Caco-2 (cell line): ENCODE measurements around the gene NOP16. TPM values are rescaled to one million over a fixed set of nuclear protein-coding genes. Genes with fewer than 3 reads are reported as not detected.

Experiments
- BruUV-seq: library from RNA; stranded (reverse); fragments of 400-500 nt; replicated peaks from 2 replicates; lab custom pipeline; 2021; lab: Mats Ljungman, UMichigan
- CTCF ChIA-PET: fragments of 300-600 bp; sonication (Branson Sonifier 250); formaldehyde crosslinking; loops from one replicate; lab custom pipeline; 2022; ENCODE audit warnings: antibody characterized with exemption; lab: Charles Lee
- POLR2A ChIA-PET: fragments of 300-600 bp; sonication (Branson Sonifier 250); formaldehyde crosslinking; loops from one replicate; lab custom pipeline; 2022; ENCODE audit warnings: antibody characterized with exemption; lab: Charles Lee
- DNase-seq, 2 experiments: peaks; one replicate each; pipeline versions ENCODE4 v3.0.0 to v3.0.0-alpha.2; 2020 to 2022
- H3K27me3 ChIP-seq: replicated peaks from 2 replicates; pipeline ENCODE4 v1.6.0; 2011; ENCODE audit warnings: low read length; ENCODE audit not compliant: control insufficient read depth, insufficient read depth
- H3K36me3 ChIP-seq: 2 replicates; pipeline ENCODE4 v1.5.1; 2011; ENCODE audit warnings: low read length; ENCODE audit not compliant: control insufficient read depth, insufficient read depth
- H3K4me1 ChIP-seq: fragments of 250-450 bp; sonication (Bioruptor Pico); 2 replicates; pipeline ENCODE4 v1.5.1; 2020; ENCODE audit warnings: mild to moderate bottlenecking
- H3K4me3 ChIP-seq: 2 replicates; pipeline ENCODE4 v1.5.1; 2011; ENCODE audit warnings: low read depth, mild to moderate bottlenecking, control low read depth, low read length
- H3K9me3 ChIP-seq: fragments of 250-450 bp; sonication (Bioruptor Pico); 2 replicates; pipeline ENCODE4 v1.5.1; 2020; ENCODE audit warnings: mild to moderate bottlenecking, moderate library complexity
- H3K27ac Mint-ChIP-seq: one replicate; pipeline ENCODE4 v1.8.0; 2022; ENCODE audit warnings: mixed read lengths; ENCODE audit not compliant: unreplicated experiment
- H3K27me3 Mint-ChIP-seq: one replicate; pipeline ENCODE4 v1.8.0; 2022; ENCODE audit warnings: mixed read lengths; ENCODE audit not compliant: insufficient read depth, unreplicated experiment
- H3K36me3 Mint-ChIP-seq: one replicate; pipeline ENCODE4 v1.8.0; 2022; ENCODE audit warnings: mild to moderate bottlenecking, mixed read lengths; ENCODE audit not compliant: insufficient read depth, unreplicated experiment
- H3K4me1 Mint-ChIP-seq: one replicate; pipeline ENCODE4 v1.8.0; 2022; ENCODE audit warnings: low read depth, mixed read lengths; ENCODE audit not compliant: unreplicated experiment
- H3K4me3 Mint-ChIP-seq: one replicate; pipeline ENCODE4 v1.8.0; 2022; ENCODE audit warnings: mild to moderate bottlenecking, moderate library complexity, mixed read lengths; ENCODE audit not compliant: unreplicated experiment
- H3K9me3 Mint-ChIP-seq: one replicate; pipeline ENCODE4 v1.8.0; 2022; ENCODE audit warnings: mixed read lengths; ENCODE audit not compliant: unreplicated experiment
- intact Hi-C: fragments of 100-400 bp; cut with micrococcal nuclease; formaldehyde crosslinking; loops from one replicate; pipeline ENCODE4 v1.10.0; 2022; ENCODE audit not compliant: unreplicated experiment
- total RNA-seq: library from RNA; stranded (reverse); gene quantifications from 2 replicates; pipeline ENCODE4 v1.2.3, GENCODE V29; 2022
- TF ChIP-seq, protein P1 (sequence below), 2 experiments: fragments of 200-600 bp in 1 of 2; IDR thresholded peaks; 1 replicate in 1 of 2; 2 replicates in 1 of 2; pipeline versions ENCODE4 v1.5.1 to v1.8.0; 2011 to 2022; ENCODE audit warnings: antibody characterized with exemption in 1 of 2, control low read depth in 1 of 2, inconsistent platforms in 1 of 2, low read depth in 1 of 2, low read length in 1 of 2, mild to moderate bottlenecking in 1 of 2, moderate library complexity in 1 of 2; ENCODE audit not compliant: insufficient read depth in 1 of 2, severe bottlenecking in 1 of 2, unreplicated experiment in 1 of 2

Gene NOP16
- total RNA-seq, 1 experiment from 2014 or later, result 48.0 TPM

- no peaks in the 10 kb centered on the region for H3K4me1 ChIP-seq
- intact Hi-C loops, result no loop called here
- Mint-ChIP-seq H3K9me3 (no peaks in the 10 kb centered on the region), H3K4me3 (no peak overlapping the region), H3K27ac (no peak overlapping the region), H3K27me3 (no peaks in the 10 kb centered on the region), H3K4me1 (no peaks in the 10 kb centered on the region), H3K36me3 (peaks cover 37% of the 10 kb centered on the region)
- no TSS peak for BruUV-seq
- H3K4me3 ChIP-seq, result no peak overlapping the region
- DNase-seq, result no peak
- no peaks in the 10 kb centered on the region for H3K9me3 ChIP-seq
- CTCF ChIA-PET, result no interaction called here
- TF ChIP-seq, protein P1, sequence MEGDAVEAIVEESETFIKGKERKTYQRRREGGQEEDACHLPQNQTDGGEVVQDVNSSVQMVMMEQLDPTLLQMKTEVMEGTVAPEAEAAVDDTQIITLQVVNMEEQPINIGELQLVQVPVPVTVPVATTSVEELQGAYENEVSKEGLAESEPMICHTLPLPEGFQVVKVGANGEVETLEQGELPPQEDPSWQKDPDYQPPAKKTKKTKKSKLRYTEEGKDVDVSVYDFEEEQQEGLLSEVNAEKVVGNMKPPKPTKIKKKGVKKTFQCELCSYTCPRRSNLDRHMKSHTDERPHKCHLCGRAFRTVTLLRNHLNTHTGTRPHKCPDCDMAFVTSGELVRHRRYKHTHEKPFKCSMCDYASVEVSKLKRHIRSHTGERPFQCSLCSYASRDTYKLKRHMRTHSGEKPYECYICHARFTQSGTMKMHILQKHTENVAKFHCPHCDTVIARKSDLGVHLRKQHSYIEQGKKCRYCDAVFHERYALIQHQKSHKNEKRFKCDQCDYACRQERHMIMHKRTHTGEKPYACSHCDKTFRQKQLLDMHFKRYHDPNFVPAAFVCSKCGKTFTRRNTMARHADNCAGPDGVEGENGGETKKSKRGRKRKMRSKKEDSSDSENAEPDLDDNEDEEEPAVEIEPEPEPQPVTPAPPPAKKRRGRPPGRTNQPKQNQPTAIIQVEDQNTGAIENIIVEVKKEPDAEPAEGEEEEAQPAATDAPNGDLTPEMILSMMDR (IDR thresholded peaks at IDR 0.05; ENCODE audit: insufficient read depth in 1 of 2, low read depth in 1 of 2, low read length in 1 of 2, severe bottlenecking in 1 of 2, unreplicated experiment in 1 of 2), result no peak
- no peaks in the 10 kb centered on the region; the same call in 1 of the 2 replicates for H3K36me3 ChIP-seq
- POLR2A ChIA-PET, result no interaction called here
- H3K27me3 ChIP-seq, result no peaks in the 10 kb centered on the region
Observed at GRCh38 chr5:176392526-176392925, 4.1 kb upstream of the NOP16 start.

DNA sequence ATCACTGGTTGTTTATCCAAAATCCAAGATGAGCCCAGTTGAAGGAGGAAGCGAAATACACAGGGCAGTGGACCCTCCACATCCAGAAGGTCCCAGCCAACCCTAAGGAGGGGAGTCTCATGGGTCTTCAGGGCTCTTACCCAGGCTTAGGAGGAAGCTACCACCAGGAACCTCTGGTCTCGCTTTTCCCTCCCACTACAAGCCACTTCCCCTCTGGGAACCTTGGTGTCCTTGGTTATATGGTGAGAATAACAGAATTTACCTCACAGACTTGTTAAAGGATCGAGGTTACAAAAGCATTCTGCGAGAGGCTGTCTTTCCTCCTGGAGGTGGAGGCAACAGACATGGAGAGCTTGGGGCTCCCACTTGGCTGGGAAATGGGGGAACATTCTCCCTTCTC lies 3.6 kb upstream of the NOP16 start:
- Mint-ChIP-seq H3K9me3 (no peaks in the 10 kb centered on the region), H3K4me1 (no peaks in the 10 kb centered on the region), H3K27ac (no peak overlapping the region), H3K27me3 (no peaks in the 10 kb centered on the region), H3K4me3 (no peak overlapping the region), H3K36me3 (peaks cover 42% of the 10 kb centered on the region)
- H3K36me3 ChIP-seq, result no peaks in the 10 kb centered on the region; the same call in 1 of the 2 replicates
- CTCF ChIA-PET, result no interaction called here
- intact Hi-C loops, result no loop called here
- H3K4me1 ChIP-seq, result peaks cover 4% of the 10 kb centered on the region; the same call in 1 of the 2 replicates
- H3K9me3 ChIP-seq, result no peaks in the 10 kb centered on the region
- no peaks in the 10 kb centered on the region for H3K27me3 ChIP-seq
- POLR2A ChIA-PET, result interaction anchor here (0.6 kb wide), 1 partner anchor 14 kb away, joined by 4 read pairs; no protein-coding TSS in a partner anchor
- DNase-seq, result no peak
- no TSS peak for BruUV-seq
- no peak overlapping the region for H3K4me3 ChIP-seq
- TF ChIP-seq, protein P1 (IDR thresholded peaks at IDR 0.05; ENCODE audit: insufficient read depth in 1 of 2, low read depth in 1 of 2, low read length in 1 of 2, severe bottlenecking in 1 of 2, unreplicated experiment in 1 of 2), result no peak

- DNase-seq, result no peak
Observed at GRCh38 chr5:176391479-176391878, 3.1 kb upstream of the NOP16 start.

More at GRCh38 chr5:176391479-176391878, 3.1 kb upstream of the NOP16 start:
- Histone ChIP-seq H3K27me3 (no peaks in the 10 kb centered on the region), H3K9me3 (no peaks in the 10 kb centered on the region), H3K4me1 (peaks cover 4% of the 10 kb centered on the region; the same call in 1 of the 2 replicates), H3K4me3 (no peak overlapping the region), H3K36me3 (no peaks in the 10 kb centered on the region; the same call in 1 of the 2 replicates)
- Mint-ChIP-seq H3K9me3 (no peaks in the 10 kb centered on the region), H3K27me3 (no peaks in the 10 kb centered on the region), H3K36me3 (peaks cover 47% of the 10 kb centered on the region), H3K4me1 (no peaks in the 10 kb centered on the region), H3K27ac (no peak overlapping the region), H3K4me3 (no peak overlapping the region)
- intact Hi-C loops, result no loop called here
- TF ChIP-seq, protein P1 (IDR thresholded peaks at IDR 0.05; ENCODE audit: insufficient read depth in 1 of 2, low read depth in 1 of 2, low read length in 1 of 2, severe bottlenecking in 1 of 2, unreplicated experiment in 1 of 2), result no peak
- POLR2A ChIA-PET, result interaction anchor here (0.6 kb wide), 1 partner anchor 14 kb away, joined by 4 read pairs; no protein-coding TSS in a partner anchor
- CTCF ChIA-PET, result no interaction called here
- BruUV-seq, result no TSS peak
